Measurements from ENCODE around the gene PORCN. TPM values are rescaled to one million over a fixed set of nuclear protein-coding genes. Genes with fewer than 3 reads are reported as not detected.

Gene PORCN
- total RNA-seq, 1 experiment from 2014 or later, result 12.9 TPM

DNA sequence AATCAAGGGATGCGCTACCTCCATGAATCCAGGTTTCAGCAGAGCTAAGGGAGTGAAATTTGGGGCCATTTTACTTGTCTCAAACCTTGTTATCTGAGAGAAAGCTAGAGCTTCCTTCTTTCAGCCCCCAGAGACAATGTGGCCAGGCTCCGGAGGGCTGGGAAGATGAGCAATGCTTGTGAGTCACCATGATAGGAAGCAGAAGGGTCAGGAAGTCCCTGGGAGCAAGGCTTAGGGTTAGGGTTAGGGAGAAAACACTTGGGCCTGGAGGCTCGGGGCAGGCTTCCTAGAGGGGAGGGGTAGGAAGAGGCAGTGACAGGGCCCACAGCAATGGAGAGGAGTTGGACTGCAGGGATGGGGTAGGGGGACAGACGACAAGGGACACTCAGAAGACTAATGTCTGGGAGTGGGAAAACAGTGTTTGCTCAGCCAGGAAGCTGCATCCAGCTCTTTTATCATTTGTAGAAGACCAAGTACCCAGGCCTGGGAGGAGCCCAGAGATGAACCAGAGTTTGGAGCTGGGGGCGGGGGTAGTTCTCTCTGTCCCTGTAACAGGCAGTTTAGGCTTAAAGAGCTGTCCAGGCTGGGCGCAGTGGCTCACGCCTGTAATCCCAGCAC lies 16.4 kb upstream of the PORCN start:
- Histone ChIP-seq H2AFZ (ENCODE audit: low read depth, low read length, poor library complexity, severe bottlenecking) (no peak overlapping the region), H3K4me1 (ENCODE audit: control insufficient read depth in 1 of 2, insufficient read depth in 2 of 2, low read length in 2 of 2) (peaks cover 6 to 59% of the 10 kb centered on the region in 2 experiments; a peak in 3 of 4 replicates), H4K20me1 (ENCODE audit: insufficient read depth) (no peaks in the 10 kb centered on the region), H3K27me3 (ENCODE audit: insufficient read depth, low read length) (no peaks in the 10 kb centered on the region), H3K4me2 (ENCODE audit: low read length) (peak overlapping the region; percentile 47), H3K27ac (ENCODE audit: low read depth, low read length) (no peak overlapping the region), H3K9me3 (ENCODE audit: control insufficient read depth in 1 of 2, insufficient read depth in 1 of 2, low read depth in 1 of 2, low read length in 2 of 2) (no peaks in the 10 kb centered on the region), H3K9me2 (ENCODE audit: insufficient read depth) (no peaks in the 10 kb centered on the region), H3K79me2 (ENCODE audit: insufficient read depth, low read length) (no peaks in the 10 kb centered on the region), H3K9ac (ENCODE audit: low read length) (no peak overlapping the region), H3K4me3 (replicated peaks in 1 of 2; ENCODE audit: low read depth in 1 of 2, low read length in 2 of 2) (no peak overlapping the region), H3K36me3 (ENCODE audit: control insufficient read depth in 1 of 2, insufficient read depth in 2 of 2, low read length in 2 of 2) (no peaks in the 10 kb centered on the region)
- ChIA-PET RAD21 (ENCODE audit: low non-redundant PET in 1 of 2, low total read pairs in 2 of 2, uncharacterized antibody in 2 of 2, unreplicated experiment in 2 of 2) (no interaction called here), CTCF (no interaction called here), POLR2A (no interaction called here)
- TF ChIP-seq SIN3A (IDR thresholded peaks at IDR 0.05; ENCODE audit: low read depth), result no peak
- TF ChIP-seq, protein P1, sequence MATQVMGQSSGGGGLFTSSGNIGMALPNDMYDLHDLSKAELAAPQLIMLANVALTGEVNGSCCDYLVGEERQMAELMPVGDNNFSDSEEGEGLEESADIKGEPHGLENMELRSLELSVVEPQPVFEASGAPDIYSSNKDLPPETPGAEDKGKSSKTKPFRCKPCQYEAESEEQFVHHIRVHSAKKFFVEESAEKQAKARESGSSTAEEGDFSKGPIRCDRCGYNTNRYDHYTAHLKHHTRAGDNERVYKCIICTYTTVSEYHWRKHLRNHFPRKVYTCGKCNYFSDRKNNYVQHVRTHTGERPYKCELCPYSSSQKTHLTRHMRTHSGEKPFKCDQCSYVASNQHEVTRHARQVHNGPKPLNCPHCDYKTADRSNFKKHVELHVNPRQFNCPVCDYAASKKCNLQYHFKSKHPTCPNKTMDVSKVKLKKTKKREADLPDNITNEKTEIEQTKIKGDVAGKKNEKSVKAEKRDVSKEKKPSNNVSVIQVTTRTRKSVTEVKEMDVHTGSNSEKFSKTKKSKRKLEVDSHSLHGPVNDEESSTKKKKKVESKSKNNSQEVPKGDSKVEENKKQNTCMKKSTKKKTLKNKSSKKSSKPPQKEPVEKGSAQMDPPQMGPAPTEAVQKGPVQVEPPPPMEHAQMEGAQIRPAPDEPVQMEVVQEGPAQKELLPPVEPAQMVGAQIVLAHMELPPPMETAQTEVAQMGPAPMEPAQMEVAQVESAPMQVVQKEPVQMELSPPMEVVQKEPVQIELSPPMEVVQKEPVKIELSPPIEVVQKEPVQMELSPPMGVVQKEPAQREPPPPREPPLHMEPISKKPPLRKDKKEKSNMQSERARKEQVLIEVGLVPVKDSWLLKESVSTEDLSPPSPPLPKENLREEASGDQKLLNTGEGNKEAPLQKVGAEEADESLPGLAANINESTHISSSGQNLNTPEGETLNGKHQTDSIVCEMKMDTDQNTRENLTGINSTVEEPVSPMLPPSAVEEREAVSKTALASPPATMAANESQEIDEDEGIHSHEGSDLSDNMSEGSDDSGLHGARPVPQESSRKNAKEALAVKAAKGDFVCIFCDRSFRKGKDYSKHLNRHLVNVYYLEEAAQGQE (IDR thresholded peaks at IDR 0.05; ENCODE audit: low read depth), result no peak
- TF ChIP-seq POLR2AphosphoS5 (IDR thresholded peaks at IDR 0.05; ENCODE audit: low read depth, low read length), result no peak
- TF ChIP-seq SP1 (IDR thresholded peaks at IDR 0.05; ENCODE audit: low read depth), result no peak
- TF ChIP-seq, protein P2, sequence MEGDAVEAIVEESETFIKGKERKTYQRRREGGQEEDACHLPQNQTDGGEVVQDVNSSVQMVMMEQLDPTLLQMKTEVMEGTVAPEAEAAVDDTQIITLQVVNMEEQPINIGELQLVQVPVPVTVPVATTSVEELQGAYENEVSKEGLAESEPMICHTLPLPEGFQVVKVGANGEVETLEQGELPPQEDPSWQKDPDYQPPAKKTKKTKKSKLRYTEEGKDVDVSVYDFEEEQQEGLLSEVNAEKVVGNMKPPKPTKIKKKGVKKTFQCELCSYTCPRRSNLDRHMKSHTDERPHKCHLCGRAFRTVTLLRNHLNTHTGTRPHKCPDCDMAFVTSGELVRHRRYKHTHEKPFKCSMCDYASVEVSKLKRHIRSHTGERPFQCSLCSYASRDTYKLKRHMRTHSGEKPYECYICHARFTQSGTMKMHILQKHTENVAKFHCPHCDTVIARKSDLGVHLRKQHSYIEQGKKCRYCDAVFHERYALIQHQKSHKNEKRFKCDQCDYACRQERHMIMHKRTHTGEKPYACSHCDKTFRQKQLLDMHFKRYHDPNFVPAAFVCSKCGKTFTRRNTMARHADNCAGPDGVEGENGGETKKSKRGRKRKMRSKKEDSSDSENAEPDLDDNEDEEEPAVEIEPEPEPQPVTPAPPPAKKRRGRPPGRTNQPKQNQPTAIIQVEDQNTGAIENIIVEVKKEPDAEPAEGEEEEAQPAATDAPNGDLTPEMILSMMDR (IDR thresholded peaks at IDR 0.05 in 2 of 3, conservative IDR thresholded peaks at IDR 0.05 in 1 of 3; ENCODE audit: borderline replicate concordance in 1 of 3, insufficient read depth in 1 of 3, low read depth in 2 of 3, low read length in 2 of 3), result no peak
- no peak for TF ChIP-seq CBX3 (IDR thresholded peaks at IDR 0.05; ENCODE audit: low read depth)
- no peak for TF ChIP-seq EZH2 (IDR thresholded peaks at IDR 0.05)
- no peak for TF ChIP-seq POLR2A (IDR thresholded peaks at IDR 0.05; ENCODE audit: borderline replicate concordance, extremely low read depth, insufficient read depth, insufficient read length)
- no peak for TF ChIP-seq ZNF274 (IDR thresholded peaks at IDR 0.05; ENCODE audit: low read depth, low read length)
- TF ChIP-seq FOSL1 (IDR thresholded peaks at IDR 0.05; ENCODE audit: low read depth), result no peak
- no peak for TF ChIP-seq ZFX (IDR thresholded peaks at IDR 0.05)
- no peak for TF ChIP-seq YY1 (IDR thresholded peaks at IDR 0.05; ENCODE audit: extremely low read depth, insufficient replicate concordance, low read depth, low read length)
- DNase-seq (ENCODE audit: low read depth, low spot score), result no peak
- intact Hi-C loops (cut with micrococcal nuclease), result loop anchor here (5.0 to 10.0 kb wide), 4 partner anchors 410 to 928 kb away; partner anchors contain the start of gene ARAF
- ATAC-seq, result no peak
- no TSS peak for BruUV-seq (replicated peaks)
